Measurements from ENCODE around the gene INMT. TPM values are rescaled to one million over a fixed set of nuclear protein-coding genes. Genes with fewer than 3 reads are reported as not detected.

Gene INMT
- total RNA-seq, 2 donors from 2014 or later: 88.9 to 199 TPM

DNA sequence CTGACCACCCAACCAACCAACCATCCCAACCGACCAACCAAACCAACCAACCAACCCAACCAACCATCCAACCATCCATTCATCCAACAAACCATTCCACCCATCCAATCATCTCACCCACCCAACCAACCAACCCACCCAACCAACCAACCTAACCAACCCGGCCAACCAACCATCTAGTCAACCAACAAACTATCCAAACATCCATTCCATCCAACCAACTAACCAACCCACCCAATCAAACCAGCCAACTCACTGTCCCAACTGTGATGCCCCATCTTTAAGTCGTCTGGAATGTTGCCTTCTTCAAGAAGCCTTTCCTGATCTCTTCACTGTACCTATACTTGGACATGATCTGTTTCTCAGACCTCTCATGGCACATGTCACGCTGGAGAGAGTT is 50.9 kb downstream of the INMT start:
- no peak overlapping the region for H3K27ac ChIP-seq
- no peak for DNase-seq (ENCODE audit: low spot score)

DNA sequence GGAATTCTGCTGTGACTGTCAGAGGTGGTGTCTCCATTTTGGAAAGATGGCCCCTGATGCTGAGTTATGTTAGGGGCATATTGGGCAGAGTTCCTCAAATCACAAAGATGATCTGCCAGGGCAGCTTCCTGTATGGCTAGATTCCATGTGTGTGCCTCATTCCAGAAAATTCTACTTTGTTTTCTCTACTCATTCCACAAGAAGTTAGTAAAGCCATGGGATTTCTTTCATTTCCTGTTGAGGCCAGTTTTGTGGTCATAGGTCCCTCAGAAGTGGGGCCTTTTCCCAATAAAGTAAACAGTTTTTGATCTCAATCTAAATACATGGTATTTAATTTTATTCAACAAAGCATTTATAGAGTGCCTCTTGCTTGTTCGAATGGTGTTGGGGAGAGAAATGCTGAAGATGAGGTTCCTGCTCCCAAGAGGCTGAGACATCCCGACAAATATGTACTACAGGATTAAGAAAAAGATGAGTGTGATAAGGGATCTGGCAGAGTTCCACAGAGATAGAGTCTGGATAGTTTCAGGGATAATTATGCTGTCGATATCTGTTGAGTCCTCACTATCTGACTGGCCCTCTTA is 52.2 kb downstream of the INMT start:
- no peaks in the 10 kb centered on the region for H3K27me3 ChIP-seq
- peaks cover 0 to 56% of the 10 kb centered on the region in 2 donors for H3K4me1 ChIP-seq
- no peaks in the 10 kb centered on the region for H3K9me3 ChIP-seq
- H3K4me3 ChIP-seq: no peak overlapping the region
- no peak for DNase-seq (ENCODE audit: low spot score)
- TF ChIP-seq, protein P1, sequence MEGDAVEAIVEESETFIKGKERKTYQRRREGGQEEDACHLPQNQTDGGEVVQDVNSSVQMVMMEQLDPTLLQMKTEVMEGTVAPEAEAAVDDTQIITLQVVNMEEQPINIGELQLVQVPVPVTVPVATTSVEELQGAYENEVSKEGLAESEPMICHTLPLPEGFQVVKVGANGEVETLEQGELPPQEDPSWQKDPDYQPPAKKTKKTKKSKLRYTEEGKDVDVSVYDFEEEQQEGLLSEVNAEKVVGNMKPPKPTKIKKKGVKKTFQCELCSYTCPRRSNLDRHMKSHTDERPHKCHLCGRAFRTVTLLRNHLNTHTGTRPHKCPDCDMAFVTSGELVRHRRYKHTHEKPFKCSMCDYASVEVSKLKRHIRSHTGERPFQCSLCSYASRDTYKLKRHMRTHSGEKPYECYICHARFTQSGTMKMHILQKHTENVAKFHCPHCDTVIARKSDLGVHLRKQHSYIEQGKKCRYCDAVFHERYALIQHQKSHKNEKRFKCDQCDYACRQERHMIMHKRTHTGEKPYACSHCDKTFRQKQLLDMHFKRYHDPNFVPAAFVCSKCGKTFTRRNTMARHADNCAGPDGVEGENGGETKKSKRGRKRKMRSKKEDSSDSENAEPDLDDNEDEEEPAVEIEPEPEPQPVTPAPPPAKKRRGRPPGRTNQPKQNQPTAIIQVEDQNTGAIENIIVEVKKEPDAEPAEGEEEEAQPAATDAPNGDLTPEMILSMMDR (IDR thresholded peaks at IDR 0.05): no peak
- H3K36me3 ChIP-seq: no peaks in the 10 kb centered on the region
- peak overlapping the region in 1 of 2 donors; percentile 18 for H3K27ac ChIP-seq

More for the DNA sequence above, 50.9 kb downstream of the INMT start:
- H3K36me3 ChIP-seq: no peaks in the 10 kb centered on the region
- TF ChIP-seq, protein P1 (IDR thresholded peaks at IDR 0.05): no peak
- H3K9me3 ChIP-seq: no peaks in the 10 kb centered on the region
- H3K27me3 ChIP-seq: no peaks in the 10 kb centered on the region
- H3K4me3 ChIP-seq: no peak overlapping the region
- H3K4me1 ChIP-seq: peaks cover 0 to 63% of the 10 kb centered on the region in 2 donors

DNA sequence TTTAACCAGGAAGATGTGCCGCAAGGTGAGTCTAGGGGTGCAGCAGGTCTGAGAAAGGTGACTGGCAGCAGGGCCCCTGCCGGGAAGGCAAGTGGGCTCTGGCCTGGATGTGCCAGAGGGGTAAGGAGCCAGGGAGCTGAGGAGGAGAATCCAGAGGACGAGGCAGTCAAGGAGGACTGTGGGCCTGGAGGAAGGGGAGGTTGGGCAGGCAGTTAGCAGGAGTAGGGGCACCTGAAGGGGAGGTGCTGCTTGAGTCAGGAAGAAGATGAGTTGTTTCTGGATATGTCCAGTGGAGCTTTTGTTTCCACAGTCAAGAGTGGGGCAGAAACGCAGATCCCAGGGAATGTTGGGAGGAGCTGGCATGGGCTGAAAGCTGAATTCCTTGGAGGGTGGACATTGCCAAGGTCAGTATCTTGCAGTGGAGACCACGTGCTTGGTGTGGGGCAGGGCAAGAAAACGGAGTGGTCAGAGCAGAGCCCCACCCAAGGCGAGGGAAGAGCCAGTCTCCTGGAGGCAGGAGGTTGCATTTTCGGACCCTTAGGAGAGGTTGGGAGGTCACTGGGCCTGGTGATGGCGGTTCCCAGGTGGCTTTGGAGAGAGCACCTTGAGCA is 53.3 kb downstream of the INMT start:
- Histone ChIP-seq H3K9me3 (no peaks in the 10 kb centered on the region), H3K4me1 (peaks cover 0 to 46% of the 10 kb centered on the region in 2 donors), H3K4me3 (no peak overlapping the region), H3K27me3 (no peaks in the 10 kb centered on the region), H3K27ac (no peak overlapping the region), H3K36me3 (no peaks in the 10 kb centered on the region)
- TF ChIP-seq, protein P1 (IDR thresholded peaks at IDR 0.05): no peak
- peak; percentile 56 for DNase-seq (ENCODE audit: low spot score)

DNA sequence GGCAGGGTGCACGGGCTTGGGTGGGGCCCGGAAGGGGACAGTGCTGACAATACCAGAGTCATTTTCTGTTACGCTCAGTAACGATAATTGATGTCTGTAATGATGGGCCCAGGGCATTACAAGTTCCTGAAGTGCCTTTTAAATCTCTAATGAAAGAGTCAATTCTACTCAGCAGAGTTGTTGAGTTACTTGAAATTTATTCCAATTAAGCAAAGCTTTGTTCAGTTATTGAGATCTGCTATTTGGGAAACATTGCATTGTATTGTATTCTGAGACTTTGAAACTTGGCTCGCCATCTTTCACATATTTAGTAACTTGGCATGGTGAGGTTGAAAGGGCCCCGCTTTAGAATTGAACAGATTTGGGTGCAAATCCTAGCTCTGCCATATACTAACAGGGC is 54.0 kb downstream of the INMT start:
- Histone ChIP-seq H3K4me3 (no peak overlapping the region), H3K9me3 (no peaks in the 10 kb centered on the region), H3K36me3 (no peaks in the 10 kb centered on the region), H3K27me3 (no peaks in the 10 kb centered on the region), H3K27ac (no peak overlapping the region), H3K4me1 (peaks cover 0 to 38% of the 10 kb centered on the region in 2 donors)
- DNase-seq (ENCODE audit: low spot score): no peak
- TF ChIP-seq, protein P1 (IDR thresholded peaks at IDR 0.05): no peak

Other genes starting within 250 kb of the INMT start
- 10 to 100 TPM; 15.1 to 27.6 TPM for gene GGCT, start 247.3 kb upstream of the INMT start, total RNA-seq
- 10 to 100 TPM; 35.5 to 72.6 TPM for gene GARS1, start 157.3 kb upstream of the INMT start, total RNA-seq
- gene CRHR2, start 69.7 kb upstream of the INMT start, total RNA-seq: under 1 TPM; 0.22 to 0.47 TPM
- gene MINDY4, start 19.3 kb downstream of the INMT start, total RNA-seq: 1 to 10 TPM; 5.4 to 8.8 TPM
- 100 to 1,000 TPM; 353 to 517 TPM for gene AQP1, start 159.7 kb downstream of the INMT start, total RNA-seq
- not detected for gene GHRHR, start 211.8 kb downstream of the INMT start, total RNA-seq